Measurements from ENCODE around the gene C14orf132. TPM values are rescaled to one million over a fixed set of nuclear protein-coding genes. Genes with fewer than 3 reads are reported as not detected.
"Not testable (repeated sequence)": the region's sequence is repeated elsewhere in the genome, so short reads cannot be mapped to it uniquely, and the experiment has no call there.

C14orf132 gene
- total RNA-seq, 1 experiment from 2014 or later, result not detected

DNA sequence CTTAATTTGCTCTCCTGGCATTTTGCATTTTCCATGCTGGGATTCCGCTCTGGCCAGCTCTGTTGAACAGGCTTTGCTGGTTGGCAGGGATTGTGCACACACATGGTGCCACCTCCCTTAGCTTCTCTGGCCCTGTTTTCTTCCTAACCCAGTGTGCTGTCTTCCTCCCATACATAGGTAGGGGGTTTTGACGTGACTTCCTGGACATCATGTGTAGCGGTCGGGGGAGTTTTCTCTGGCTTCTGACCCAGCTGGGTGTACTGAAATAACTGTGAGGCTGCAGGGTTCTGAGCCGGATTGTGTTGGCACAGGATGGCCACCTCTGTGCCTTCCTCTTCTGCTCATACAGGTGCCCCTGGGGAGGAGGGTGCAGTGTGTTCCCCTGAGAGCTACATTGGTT is 25.7 kb downstream of the C14orf132 start:
- DNase-seq, result no peak
- H3K4me3 ChIP-seq, result no peak overlapping the region

DNA sequence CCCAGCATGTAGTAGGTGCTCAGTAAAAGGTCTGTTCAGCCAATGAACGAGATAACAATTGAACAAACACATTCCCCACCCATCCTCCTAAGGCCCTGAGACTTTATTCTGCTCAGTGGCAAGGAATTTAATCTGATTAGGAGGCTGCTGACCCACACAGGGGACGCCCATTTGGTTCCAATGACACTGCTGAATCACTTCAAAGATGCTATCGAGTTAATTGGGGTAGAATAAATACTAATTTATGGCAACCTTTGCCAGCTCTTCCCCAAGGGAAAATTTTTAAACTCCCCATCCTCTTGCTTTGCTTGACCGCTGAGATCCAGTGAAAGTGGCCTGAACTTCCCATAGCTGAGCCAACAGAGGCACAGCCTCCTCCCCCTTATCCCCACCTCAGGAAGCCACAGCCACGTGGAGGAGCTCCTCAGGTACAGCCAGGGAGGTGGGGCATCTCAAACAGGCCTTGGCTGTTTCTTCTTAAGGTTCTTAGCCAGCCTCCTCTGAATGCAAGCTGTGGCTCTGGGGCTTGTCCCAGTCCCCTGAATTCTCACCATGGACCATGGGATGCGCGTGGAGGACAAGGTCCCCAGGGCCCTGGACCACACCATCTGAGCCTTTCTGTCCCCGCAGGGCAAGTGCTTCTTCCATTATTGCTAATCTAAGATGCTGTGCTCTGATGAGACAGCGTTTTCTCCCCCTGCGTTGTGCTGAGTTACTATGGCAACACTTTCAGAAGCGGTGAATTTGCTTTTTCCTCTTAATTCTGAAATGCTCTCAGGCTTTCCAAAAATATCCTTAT is 26.7 kb downstream of the C14orf132 start:
- Histone ChIP-seq H3K9me3 (replicated peaks) (no peaks in the 10 kb centered on the region), H3K4me3 (no peak overlapping the region), H3K27ac (no peak overlapping the region), H3K27me3 (no peaks in the 10 kb centered on the region), H3K36me3 (no peaks in the 10 kb centered on the region), H3K4me1 (no peaks in the 10 kb centered on the region)
- no peak for DNase-seq

More for the DNA sequence above, 25.7 kb downstream of the C14orf132 start:
- H3K4me1 ChIP-seq, result no peaks in the 10 kb centered on the region
- no peaks in the 10 kb centered on the region for H3K9me3 ChIP-seq (replicated peaks)
- no peaks in the 10 kb centered on the region for H3K36me3 ChIP-seq
- no peaks in the 10 kb centered on the region for H3K27me3 ChIP-seq
- no peak overlapping the region for H3K27ac ChIP-seq

DNA sequence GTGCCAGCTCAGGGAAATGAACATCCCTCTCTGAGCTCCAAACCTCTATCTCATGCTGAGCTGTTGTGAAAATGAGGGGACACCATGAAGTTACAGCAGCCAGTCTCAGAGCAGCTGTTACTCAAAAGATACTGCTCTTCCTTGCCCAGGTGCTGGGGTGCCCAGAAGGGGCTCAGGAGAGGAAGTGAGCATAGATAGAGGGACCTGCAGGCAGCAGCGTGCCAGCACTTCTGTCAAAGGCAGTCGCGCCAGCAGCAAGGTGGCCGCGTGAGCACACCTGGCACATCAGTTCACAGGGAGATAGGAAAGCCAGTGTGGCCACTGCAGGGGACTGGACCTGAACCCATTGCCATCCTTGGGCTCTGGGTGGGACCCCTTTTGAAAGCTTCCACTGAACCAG is 27.8 kb downstream of the C14orf132 start:
- no peaks in the 10 kb centered on the region for H3K9me3 ChIP-seq (replicated peaks)
- H3K36me3 ChIP-seq, result no peaks in the 10 kb centered on the region
- H3K4me3 ChIP-seq, result no peak overlapping the region
- H3K27ac ChIP-seq, result no peak overlapping the region
- H3K27me3 ChIP-seq, result no peaks in the 10 kb centered on the region
- no peak for DNase-seq
- H3K4me1 ChIP-seq, result no peaks in the 10 kb centered on the region

DNA sequence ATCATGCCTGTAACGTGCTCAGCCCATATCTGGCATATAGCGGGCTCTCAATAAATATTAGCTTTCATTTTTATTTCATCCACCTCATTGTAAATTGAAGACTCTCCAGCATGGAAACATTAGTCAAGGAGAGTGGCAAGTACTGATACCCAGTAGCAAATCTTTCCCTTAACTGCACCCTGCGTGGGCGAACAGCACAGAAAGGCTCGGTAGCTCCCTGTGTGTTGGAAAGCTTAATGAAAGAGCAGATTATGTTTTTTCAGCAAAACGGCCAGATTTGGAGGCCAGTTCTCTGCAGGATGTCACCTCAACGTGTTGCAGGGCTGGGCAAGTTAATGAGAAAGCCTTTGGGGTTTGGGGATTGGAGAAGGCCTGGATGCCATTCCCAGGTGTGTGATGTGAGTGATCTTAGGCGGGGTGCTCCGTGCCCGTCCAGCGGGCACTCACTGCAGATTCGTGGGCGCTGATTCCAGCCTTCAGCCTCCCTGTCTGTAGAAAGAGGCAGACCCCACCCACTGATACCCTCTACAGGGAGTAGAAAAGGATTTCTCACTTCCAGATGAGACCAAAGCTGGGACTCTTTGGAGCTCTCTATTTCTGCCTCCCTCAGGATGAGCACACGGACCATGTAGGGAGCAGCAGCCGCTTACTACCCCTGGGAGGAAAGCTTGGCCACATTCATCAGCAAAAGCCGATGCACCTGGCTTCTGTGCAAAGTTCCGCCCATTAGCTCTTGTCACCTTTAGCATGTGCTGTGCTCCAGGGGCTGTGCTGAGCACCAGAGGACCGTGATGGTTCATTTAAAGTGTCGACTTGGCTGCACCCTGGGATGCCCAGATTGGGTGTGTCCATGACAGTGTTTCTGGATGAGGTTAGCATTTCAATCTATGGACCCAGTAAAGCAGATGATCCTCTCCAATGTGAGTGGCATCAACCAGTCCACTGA is 29.1 kb downstream of the C14orf132 start:
- Histone ChIP-seq H3K36me3 (no peaks in the 10 kb centered on the region), H3K27me3 (no peaks in the 10 kb centered on the region), H3K4me1 (no peaks in the 10 kb centered on the region), H3K27ac (no peak overlapping the region), H3K4me3 (no peak overlapping the region), H3K9me3 (replicated peaks) (no peaks in the 10 kb centered on the region)
- DNase-seq, result no peak

DNA sequence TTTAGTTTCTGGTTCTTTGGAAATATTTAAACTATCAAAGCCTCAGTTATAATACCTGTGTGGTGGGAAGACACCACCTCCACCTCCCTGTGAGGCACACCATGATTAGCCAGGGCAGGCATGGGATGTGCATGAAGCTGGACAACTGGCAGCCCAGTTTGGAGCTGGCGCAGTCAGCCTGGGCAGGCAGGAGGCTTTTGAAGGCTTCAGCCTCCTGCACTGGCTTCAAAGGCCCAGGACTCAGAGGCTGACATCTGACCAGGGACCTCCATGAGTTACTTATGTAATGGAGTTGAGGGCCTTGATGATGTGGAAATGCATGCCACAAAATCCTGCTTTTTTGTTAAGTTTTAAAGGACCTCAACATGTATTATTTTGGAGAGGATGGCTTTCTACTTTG is 30.3 kb downstream of the C14orf132 start:
- H3K9me3 ChIP-seq (replicated peaks), result no peaks in the 10 kb centered on the region
- DNase-seq, result no peak
- H3K36me3 ChIP-seq, result no peaks in the 10 kb centered on the region
- H3K4me3 ChIP-seq, result no peak overlapping the region
- H3K27me3 ChIP-seq, result no peaks in the 10 kb centered on the region
- no peak overlapping the region for H3K27ac ChIP-seq
- no peaks in the 10 kb centered on the region for H3K4me1 ChIP-seq

DNA sequence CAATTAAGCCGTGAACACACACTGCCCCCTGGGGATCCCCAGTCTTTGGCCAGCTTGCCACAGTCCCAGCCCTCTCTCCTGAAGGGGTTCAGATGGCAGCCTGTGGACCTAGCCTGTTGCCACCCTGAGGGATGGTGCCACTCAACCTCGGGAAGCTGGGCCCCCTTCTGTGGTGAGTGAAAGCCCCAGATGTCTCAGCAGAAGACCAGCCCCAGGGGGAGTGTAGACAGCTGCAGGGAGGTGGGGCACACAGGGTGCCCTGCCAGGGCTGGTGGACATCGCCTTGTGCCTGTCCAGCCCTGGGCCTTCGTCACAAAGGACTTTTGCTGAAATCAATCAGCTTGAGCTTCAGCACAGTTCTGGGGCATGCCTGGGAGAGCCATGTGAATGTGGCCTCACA is 32.4 kb downstream of the C14orf132 start:
- Histone ChIP-seq H3K4me3 (no peak overlapping the region), H3K36me3 (no peaks in the 10 kb centered on the region), H3K9me3 (replicated peaks) (no peaks in the 10 kb centered on the region), H3K27me3 (no peaks in the 10 kb centered on the region), H3K27ac (no peak overlapping the region), H3K4me1 (no peaks in the 10 kb centered on the region)
- DNase-seq, result no peak

DNA sequence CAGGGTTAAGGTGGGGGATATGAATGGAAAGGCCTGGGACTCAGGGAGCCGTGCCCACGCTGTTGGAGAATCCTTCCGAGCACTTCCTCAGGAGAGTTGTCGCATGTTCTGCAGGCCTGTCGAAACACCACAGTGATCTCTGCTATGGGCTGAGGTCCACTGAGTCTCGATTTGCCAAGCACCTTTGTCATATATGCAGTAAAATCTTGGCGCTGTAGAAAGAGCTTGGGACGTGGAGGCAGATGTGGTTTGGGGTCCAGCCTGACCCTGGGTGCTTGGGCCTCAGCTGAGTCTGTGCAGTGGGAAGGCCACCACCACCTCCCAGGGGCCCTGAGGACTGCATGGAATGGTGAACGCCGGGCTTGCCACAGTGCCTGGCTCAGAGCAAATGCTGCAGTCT is 32.9 kb downstream of the C14orf132 start:
- no peaks in the 10 kb centered on the region for H3K9me3 ChIP-seq (replicated peaks)
- H3K27ac ChIP-seq, result no peak overlapping the region
- no peaks in the 10 kb centered on the region for H3K4me1 ChIP-seq
- H3K27me3 ChIP-seq, result no peaks in the 10 kb centered on the region
- no peak overlapping the region for H3K4me3 ChIP-seq
- H3K36me3 ChIP-seq, result no peaks in the 10 kb centered on the region
- no peak for DNase-seq

DNA sequence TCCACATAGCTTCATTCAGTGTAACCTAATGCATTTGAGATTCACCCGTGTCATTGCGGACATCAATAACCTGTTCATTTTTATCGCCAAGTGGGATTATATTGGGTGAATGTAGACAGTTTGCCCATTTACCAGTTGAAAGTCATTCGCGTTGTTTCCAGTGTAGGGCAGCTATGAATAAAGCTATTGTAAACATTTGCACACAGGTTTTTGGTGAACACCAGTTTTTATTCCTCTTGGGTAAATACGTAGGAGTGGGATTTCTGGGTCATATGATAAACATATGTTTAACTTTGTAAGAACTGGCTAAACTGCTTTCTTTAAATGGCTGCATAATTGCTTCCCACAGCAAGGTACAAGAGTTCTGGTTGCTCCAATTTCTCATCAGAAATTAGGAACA is 33.6 kb downstream of the C14orf132 start:
- H3K9me3 ChIP-seq (replicated peaks), result no peaks in the 10 kb centered on the region
- no peaks in the 10 kb centered on the region for H3K36me3 ChIP-seq
- no peak for DNase-seq

DNA sequence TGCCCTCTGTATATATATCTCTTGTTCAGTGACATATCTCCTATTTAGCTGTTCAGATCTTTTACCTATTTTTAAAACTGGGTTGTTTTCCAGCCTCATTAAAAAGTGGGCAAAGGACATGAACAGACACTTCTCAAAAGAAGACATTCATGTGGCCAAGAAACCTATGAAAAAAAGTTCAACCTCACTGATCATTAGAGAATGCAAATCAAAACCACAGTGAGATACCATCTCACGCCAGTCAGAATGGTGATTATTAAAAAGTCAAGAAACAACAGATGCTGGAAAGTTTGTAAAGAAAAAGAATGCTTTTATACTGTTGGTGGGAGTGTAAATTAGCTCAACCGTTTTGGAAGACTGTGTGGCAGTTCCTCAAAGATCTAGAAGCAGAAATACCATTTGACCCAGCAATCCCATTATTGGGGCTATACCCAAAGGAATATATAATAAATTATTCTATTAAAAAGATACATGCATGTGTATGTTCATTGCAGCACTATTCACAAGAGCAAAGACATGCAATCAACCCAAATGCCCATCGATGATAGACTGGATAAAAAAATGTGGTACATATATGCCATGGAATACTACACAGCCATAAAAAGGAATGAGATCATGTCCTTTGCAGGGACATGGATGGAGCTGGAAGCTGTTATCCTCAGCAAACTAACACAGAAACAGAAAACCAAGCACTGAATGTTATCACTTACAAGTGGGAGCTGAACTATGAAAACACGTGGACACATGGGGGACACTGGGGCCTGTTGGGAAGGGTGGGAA is 34.3 kb downstream of the C14orf132 start:
- DNase-seq; H3K27ac ChIP-seq; H3K36me3 ChIP-seq; H3K27me3 ChIP-seq; H3K4me3 ChIP-seq; H3K4me1 ChIP-seq; H3K9me3 ChIP-seq (replicated peaks): not testable (repeated sequence)

More for the DNA sequence above, 33.6 kb downstream of the C14orf132 start:
- Histone ChIP-seq H3K27me3 (no peaks in the 10 kb centered on the region), H3K4me3 (no peak overlapping the region), H3K27ac (no peak overlapping the region), H3K4me1 (no peaks in the 10 kb centered on the region)

DNA sequence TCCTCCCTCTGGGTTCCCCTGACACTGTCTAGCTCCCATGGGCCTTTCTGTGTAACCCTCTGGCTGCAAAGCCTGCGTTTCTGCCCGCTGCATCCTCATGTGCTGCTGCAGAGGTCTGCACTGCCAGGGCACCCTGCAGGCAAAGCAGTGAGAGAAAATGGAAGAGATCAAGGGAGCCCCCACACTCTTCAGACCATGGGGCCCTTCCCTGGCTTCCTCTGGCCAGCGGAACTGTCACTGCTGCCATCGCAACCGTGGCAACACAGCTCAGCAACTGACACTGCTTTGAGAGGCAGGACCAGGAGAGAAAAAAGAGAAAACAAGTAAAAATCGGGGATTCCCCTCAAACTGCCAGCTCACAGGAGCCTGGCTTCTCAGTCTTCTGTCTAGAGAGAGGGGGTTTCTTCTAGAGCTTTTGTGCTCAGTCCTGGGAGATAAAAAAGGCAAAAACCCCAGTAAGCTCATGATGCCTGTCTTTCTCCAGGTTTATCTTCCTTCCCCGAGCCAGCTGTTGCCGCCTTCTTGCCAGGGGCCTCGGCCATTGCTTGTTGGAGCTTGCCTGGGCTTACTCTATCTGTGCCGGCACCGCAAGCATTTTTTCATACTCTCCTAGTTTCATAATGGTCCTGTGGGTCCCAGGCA is 38.9 kb downstream of the C14orf132 start:
- Histone ChIP-seq H3K27ac (no peak overlapping the region), H3K4me1 (no peaks in the 10 kb centered on the region), H3K4me3 (no peak overlapping the region), H3K36me3 (no peaks in the 10 kb centered on the region), H3K9me3 (replicated peaks) (no peaks in the 10 kb centered on the region), H3K27me3 (no peaks in the 10 kb centered on the region; the same call in 1 of the 2 replicates)
- DNase-seq, result no peak

DNA sequence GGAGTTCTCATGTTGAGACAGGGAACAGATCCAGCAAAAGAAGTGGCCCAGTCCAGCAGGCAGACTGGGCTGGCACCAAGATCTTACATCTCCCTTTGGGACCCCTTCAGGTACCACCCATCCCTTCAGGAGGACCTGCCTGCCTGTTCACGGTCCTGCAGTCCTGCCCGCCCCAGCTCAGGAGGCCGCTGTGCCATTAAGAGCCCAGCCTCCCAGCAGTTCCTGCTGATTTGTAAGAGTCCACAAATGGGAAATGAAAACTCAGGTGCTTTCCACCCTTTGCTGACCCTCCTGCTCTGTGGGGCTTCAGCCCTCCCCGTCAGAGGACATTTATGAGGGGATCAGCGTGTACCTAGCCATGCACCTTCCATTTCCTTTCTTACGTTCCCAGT is 39.5 kb downstream of the C14orf132 start:
- Histone ChIP-seq H3K9me3 (replicated peaks) (no peaks in the 10 kb centered on the region), H3K4me3 (no peak overlapping the region), H3K27ac (no peak overlapping the region), H3K4me1 (no peaks in the 10 kb centered on the region), H3K27me3 (no peaks in the 10 kb centered on the region; the same call in 1 of the 2 replicates), H3K36me3 (no peaks in the 10 kb centered on the region)
- DNase-seq, result no peak

DNA sequence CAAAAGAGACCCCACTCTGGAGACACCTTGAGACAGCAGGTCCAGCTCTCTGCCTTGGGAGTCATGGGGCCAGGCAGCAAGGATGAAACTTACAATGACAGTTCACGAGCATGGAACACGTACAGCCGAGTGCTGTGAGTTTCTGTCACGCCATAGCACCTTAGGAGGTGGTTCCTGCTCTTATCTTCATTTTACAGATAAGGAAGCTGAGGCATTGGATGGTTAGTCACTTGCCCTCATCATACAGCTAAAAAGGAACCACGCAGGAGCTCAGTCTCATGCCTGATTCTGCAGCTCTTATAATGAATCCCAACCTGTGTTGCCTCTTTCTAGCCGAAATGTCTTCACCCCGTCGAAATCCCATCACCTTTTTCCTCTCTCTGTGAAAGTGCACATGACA is 39.9 kb downstream of the C14orf132 start:
- no peak for DNase-seq
- no peaks in the 10 kb centered on the region for H3K36me3 ChIP-seq
- H3K27ac ChIP-seq, result no peak overlapping the region
- H3K4me3 ChIP-seq, result no peak overlapping the region
- H3K9me3 ChIP-seq (replicated peaks), result no peaks in the 10 kb centered on the region
- no peaks in the 10 kb centered on the region for H3K4me1 ChIP-seq
- no peaks in the 10 kb centered on the region; the same call in 1 of the 2 replicates for H3K27me3 ChIP-seq

DNA sequence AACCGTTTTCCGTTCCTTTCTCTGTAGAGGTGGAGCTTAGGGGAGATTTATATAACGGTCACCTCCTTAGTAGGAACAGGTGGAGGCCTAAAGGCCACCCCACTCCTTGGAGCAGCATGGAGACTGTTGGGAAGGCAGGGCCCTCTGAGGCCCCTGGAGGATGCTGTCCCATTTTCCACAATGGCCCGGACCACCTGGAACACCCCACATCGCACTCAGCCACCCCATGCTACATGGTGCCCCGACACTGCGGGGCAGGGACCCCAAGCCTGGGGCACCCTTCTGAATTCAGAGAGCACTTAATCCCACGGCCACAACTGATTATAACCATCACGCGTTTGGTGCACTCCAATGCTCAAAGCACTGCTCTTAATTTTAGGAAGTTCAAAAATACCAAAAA is 41.4 kb downstream of the C14orf132 start:
- DNase-seq, result no peak
- Histone ChIP-seq H3K4me1 (no peaks in the 10 kb centered on the region), H3K4me3 (no peak overlapping the region), H3K27ac (no peak overlapping the region), H3K36me3 (no peaks in the 10 kb centered on the region), H3K9me3 (replicated peaks) (no peaks in the 10 kb centered on the region), H3K27me3 (no peaks in the 10 kb centered on the region; the same call in 1 of the 2 replicates)

DNA sequence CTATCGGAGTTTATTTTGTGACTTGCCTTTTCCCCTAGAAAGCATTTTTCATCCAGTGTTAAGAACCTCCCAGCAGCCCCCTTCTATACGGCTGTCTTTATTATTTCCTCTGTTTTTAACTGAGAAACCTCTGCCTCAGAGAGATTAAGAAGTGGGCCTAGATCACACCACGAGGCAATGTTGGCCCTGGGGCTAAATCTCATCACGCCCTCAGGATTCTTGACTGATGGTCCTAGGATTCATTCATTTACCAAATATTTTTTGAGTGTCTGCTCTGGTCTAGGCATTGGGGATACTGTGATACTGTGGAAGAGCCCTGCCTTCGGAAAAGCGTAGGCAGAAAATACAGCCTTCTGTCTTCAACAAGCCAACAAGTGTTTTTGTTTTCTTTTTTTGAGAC is 42.1 kb downstream of the C14orf132 start:
- no peaks in the 10 kb centered on the region for H3K4me1 ChIP-seq
- DNase-seq, result no peak
- no peaks in the 10 kb centered on the region; the same call in 1 of the 2 replicates for H3K27me3 ChIP-seq
- H3K9me3 ChIP-seq (replicated peaks), result no peaks in the 10 kb centered on the region
- no peak overlapping the region for H3K4me3 ChIP-seq
- no peak overlapping the region for H3K27ac ChIP-seq
- no peaks in the 10 kb centered on the region for H3K36me3 ChIP-seq

Measured in SJCRH30 (cell line).